ENCODE results near the gene PLEKHA6.
A peak's percentile ranks its signal among the peaks of the same experiment; 100 is the strongest.

The PLEKHA6 gene

DNA sequence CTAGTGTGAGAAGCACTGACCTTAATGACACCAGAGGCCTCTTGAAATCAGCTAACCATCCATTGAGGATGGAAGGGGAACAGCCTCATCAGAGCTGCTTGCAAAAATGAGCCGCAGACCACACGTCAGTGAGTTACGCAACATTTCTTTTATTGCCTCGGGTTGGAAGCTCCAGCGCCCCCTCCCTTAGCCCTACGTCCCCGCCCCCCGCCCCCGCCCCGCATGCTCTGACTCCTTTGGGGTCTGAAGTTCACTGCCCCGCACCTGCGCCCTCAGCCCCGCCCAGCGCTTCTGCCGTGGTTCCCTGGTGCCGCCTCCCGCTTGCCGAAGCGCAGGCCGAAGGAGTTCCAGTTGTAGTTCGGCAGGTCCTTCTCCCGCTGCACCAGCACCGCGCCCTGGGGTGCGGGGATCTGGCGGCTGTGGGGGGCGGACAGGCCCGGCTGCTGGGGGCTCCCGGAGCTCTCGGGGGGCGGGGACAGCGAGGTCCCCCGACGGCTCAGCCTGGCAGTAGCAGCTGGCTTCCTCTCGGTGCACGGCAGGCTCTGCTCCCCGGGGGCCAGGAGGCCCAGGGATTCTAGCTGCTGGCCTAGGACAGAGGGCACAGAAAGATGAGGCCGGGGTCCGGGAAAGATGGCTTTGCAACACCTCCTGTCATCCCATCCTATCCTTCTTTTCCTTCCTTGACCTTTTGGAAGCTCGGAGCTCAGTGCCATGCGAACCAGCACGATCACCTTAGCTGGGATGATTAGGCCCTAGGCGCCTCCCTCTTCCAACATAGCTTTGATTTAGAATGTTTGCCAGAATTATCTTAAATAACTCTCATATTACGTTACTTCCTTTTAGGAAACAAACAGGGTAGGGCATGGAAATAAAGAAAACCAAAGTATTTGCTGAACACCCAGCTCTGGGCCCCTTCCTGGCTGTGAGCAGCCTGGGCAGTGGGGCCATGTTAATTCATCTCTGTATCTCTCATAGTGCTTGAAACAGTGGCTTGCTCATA lies 169.2 kb downstream of the PLEKHA6 start:
- peak; percentile 7 for DNase-seq (ENCODE audit: low read depth)

DNA sequence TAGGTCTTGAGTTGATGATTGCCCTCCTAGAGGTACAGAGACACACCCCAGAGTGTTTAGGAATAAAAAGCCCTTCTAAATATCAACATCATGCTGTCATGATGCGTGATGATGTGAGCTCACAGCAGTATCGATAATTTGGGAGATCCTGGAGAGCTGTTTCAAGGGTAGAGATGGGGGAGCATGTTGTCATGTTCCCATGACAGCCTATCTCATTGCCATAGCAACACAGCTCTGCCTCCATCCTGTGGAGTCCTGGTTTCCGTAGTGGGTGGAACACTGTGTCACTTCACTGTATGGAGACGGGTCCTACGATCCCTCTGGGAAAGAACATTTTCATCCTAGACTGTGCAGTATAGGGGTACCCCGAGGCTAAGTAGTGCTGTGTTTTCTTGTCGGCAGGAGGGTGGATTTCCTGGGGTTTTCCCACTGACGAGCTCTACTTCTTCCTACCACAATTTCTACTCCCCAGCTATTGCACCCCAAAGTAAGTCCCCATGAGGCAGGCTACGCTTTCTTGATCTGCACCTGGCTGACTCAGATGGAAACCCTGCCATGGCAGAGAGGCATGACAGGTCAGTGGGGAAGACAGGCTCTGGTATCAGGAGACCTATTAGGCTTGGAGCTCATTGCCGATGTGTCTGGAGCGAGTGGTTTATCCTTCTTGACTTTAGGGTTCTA lies 170.6 kb downstream of the PLEKHA6 start:
- DNase-seq (ENCODE audit: low read depth), result no peak

- DNase-seq (ENCODE audit: low read depth), result no peak
Observed at GRCh38 chr1:204186597-204186996, 173.1 kb downstream of the PLEKHA6 start.

GRCh38 chr1:204181116-204181515 lies 178.6 kb downstream of the PLEKHA6 start:
- no peak for DNase-seq (ENCODE audit: low read depth)

DNA sequence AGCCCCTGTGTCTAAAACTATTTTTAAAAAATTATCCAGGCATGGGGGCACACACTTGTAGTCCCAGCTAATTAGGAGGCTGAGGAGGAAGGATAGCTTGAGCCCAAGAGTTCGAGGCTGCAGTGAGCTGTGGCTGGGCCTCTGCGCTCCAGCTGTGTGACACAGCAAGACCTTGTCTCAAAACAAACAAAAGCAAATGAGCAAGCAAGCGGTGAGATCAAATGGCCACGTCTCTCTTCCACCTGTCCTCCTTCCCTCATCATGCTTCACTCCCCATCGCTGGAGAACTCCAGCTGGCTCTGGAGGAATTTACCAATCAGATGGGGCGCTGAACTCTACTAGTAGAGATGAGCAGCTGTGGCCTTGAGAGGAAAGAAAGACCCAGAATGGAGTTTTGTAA lies 179.6 kb downstream of the PLEKHA6 start:
- no peak for DNase-seq (ENCODE audit: low read depth)

- DNase-seq (ENCODE audit: low read depth), result no peak
Observed at GRCh38 chr1:204178487-204179281, 181.0 kb downstream of the PLEKHA6 start.

DNA sequence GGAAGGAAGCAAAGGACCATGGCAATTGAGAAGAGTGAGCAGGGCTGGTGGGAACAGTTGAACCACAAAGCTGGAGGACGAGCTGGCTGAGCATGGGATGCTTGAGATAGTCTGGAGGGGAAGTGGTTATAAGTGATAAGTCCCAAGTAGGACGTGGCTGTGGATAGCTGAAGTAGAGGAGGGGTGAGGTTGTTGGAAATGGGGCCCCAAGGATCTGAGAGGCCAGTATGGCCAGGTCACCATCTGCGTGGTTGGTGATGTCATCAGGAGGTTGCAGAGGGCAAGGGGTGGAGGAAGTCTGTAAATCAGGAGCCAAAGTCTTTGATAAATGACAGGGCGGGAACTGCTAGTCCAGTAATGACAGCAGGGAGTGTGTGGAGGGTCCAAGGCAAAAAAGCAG lies 182.6 kb downstream of the PLEKHA6 start:
- no peak for DNase-seq (ENCODE audit: low read depth)

GRCh38 chr1:204176049-204176448 lies 183.7 kb downstream of the PLEKHA6 start:
- no peak for DNase-seq (ENCODE audit: low read depth)

GRCh38 chr1:204174958-204175357 lies 184.8 kb downstream of the PLEKHA6 start:
- DNase-seq (ENCODE audit: low read depth), result no peak

DNA sequence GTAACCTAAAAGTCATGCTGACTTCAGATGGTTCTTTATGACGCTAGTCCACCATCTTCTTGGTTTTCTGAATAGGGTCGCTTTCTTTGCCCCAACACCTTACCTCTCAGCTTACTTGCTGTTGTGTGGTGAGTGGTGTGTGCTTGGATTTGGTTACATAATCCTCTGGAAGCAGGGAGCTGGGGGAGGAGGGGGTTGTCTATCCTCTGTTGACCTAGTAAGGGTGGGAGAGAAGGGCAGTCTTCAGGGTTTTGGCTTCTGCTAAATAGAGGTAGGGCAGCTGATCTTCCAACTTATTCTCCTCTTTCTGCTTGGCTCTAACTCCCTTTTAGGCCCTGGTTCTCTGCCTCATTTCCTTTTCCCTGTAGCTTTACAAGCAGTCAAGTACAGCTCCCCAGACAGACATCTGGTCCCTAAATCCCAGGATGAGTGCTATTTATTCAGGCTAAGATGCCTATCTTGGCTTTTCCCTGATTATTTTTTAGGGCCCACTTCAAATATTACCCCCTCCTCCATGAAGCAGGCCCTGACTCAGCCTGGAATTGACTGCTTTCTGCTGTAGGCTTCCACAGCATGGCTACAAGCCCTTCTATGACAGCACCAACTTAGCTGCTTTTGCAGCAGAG lies 187.2 kb downstream of the PLEKHA6 start:
- DNase-seq (ENCODE audit: low read depth), result no peak

DNA sequence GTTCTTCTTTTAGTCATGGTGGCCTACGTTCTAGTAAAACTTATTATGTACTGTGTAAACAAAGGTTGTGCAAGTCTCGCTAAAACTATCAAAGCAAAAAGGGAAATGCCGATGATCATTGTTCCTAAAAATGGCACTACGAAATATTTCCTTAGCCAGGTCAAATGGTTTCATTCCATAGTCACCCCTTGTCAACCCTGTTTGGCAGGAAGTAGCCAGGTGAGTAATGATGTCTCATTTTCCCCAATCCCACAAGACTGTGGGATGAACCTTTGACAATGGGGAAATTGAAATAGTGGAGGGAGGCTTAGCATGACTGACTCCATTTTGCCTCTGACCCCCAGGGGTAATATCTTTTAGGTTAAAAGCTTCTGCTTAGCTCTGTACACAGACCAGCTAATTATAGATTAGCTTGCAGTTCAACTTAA lies 188.0 kb downstream of the PLEKHA6 start:
- no peak for DNase-seq (ENCODE audit: low read depth)

DNA sequence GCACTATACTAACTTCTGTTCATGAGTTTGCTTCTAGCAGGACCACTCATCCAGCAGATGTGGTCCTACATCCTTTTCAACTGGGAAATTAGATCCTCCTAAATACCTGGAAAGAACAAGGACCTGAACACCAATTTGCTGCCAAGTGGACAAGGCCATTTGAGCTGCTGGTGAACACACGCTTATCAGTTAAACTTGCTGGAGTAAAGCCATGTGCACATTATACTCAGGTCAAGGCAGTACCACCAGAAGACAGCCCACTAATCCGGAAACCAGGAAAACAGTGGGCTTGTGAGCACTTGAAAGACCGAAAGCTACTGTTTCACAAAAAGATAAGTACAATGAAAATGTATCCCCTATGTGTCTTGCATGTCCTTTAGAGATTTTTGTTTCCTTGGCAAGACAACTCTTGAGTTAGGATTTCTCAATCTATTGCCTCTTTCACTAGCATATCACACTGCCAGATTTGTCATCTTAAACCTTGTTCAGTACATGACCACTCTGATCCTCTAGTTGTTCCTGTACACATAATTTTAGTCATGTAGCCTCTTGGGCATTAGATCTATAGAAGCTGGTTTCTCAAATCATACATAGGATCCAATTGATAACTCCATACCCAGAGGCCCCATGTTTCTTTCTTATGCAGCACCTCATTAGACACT lies 189.1 kb downstream of the PLEKHA6 start:
- DNase-seq (ENCODE audit: low read depth), result no peak

DNA sequence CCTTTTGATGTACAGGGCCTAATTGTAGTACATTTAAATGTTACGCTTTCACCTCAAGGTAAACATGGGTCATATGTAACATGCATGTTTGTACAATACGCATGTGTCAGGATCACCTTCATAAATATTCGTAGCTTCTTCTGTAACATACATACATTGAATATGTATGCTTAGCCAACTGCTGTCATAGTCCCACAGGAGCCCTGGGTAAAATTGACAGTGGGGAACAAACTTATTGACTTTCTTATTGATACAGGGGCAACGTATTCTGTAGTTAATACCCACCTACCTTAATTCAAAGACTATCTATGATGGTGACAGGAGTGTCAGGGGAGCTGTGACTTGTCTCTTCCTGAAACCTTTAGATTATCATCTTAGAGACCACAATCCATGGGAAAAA lies 189.9 kb downstream of the PLEKHA6 start:
- no peak for DNase-seq (ENCODE audit: low read depth)
